ENCODE results near the gene UGGT1. TPM values are rescaled to one million over a fixed set of nuclear protein-coding genes. Genes with fewer than 3 reads are reported as not detected.

Gene UGGT1
- total RNA-seq, 1 experiment from 2014 or later = 55.9 TPM

DNA sequence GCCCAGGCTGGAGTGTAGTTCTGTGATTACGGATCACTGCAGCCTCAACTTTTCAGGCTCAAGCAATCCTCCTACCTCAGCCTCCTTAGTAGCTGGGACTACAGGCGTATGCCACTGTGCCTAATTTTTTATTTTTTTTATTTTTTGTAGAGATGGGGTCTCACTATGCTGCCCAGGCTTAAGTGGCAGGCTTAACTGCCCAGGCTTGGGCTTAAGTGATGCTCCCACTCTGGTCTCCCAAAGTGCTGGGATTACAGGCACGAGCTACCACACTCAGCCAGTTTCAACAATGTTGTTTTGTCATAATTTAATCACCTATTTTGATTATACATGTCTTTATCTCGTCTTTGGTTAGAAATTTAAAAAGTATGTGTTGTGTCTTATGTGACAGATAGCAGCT, 18.2 kb downstream of the UGGT1 start:
- Histone ChIP-seq H2AFZ (ENCODE audit: low read length) (no peak overlapping the region), H3K4ac (ENCODE audit: low read depth, low read length) (no peak overlapping the region), H2BK5ac (ENCODE audit: insufficient read length, low read length) (no peak overlapping the region), H3K56ac (ENCODE audit: insufficient read length, low read depth, low read length) (no peak overlapping the region), H4K8ac (replicated peaks; ENCODE audit: insufficient read length, low read depth, low read length) (no peak overlapping the region), H2BK15ac (ENCODE audit: low read depth, low read length) (no peak overlapping the region), H3K23me2 (ENCODE audit: insufficient read length, low read depth, low read length, poor library complexity, severe bottlenecking) (no peaks in the 10 kb centered on the region), H2BK120ac (ENCODE audit: low read depth, low read length, poor library complexity, severe bottlenecking) (no peak overlapping the region), H4K20me1 (ENCODE audit: control insufficient read depth, insufficient read depth, insufficient read length) (no peaks in the 10 kb centered on the region), H4K5ac (ENCODE audit: insufficient read length, low read depth, low read length) (no peak overlapping the region), H2AK5ac (ENCODE audit: insufficient read length, low read length) (no peak overlapping the region), H2BK20ac (ENCODE audit: low read depth, low read length, poor library complexity, severe bottlenecking) (no peak overlapping the region), H3K27ac (ENCODE audit: insufficient read length, low read depth, low read length) (no peak overlapping the region), H3T11ph (ENCODE audit: low read length) (no peak overlapping the region), H3K27me3 (ENCODE audit: insufficient read depth, low read length) (no peaks in the 10 kb centered on the region), H3K23ac (ENCODE audit: insufficient read length, low read depth, low read length) (no peak overlapping the region), H3K18ac (ENCODE audit: insufficient read length, low read depth, low read length) (no peak overlapping the region), H3K79me1 (ENCODE audit: insufficient read depth, low read depth, low read length, poor library complexity, severe bottlenecking) (peaks cover 3% of the 10 kb centered on the region), H3K4me1 (ENCODE audit: insufficient read depth, low read length) (no peaks in the 10 kb centered on the region), H3K9me3 (ENCODE audit: control insufficient read depth, low read depth, low read length) (no peaks in the 10 kb centered on the region), H2BK12ac (ENCODE audit: insufficient read length, low read depth, low read length) (no peak overlapping the region), H3K4me2 (ENCODE audit: insufficient read depth, insufficient read length, low read length) (no peak overlapping the region), H3K79me2 (ENCODE audit: insufficient read depth, low read length) (no peaks in the 10 kb centered on the region), H4K91ac (ENCODE audit: insufficient read length, low read depth, low read length) (no peak overlapping the region), H3K9ac (ENCODE audit: extremely low read depth, insufficient read length, low read length) (no peak overlapping the region), H3K14ac (ENCODE audit: insufficient read depth, low read length) (no peak overlapping the region)
- WGBS (ENCODE audit: extremely low coverage, insufficient read length, low lambda C conversion rate) = no CpG with 5 or more reads among the region's 4 CpGs
- Mint-ChIP-seq H3K9me3 (no peaks in the 10 kb centered on the region), H3K36me3 (ENCODE audit: insufficient read depth in 1 of 3, low read depth in 3 of 3) (peaks cover 7 to 39% (median 29%) of the 10 kb centered on the region in 3 experiments; a peak in 6 of 7 replicates), H3K27me3 (ENCODE audit: low read depth) (no peaks in the 10 kb centered on the region), H3K27ac (no peak overlapping the region), H3K4me1 (no peaks in the 10 kb centered on the region), H3K4me3 (no peak overlapping the region)
- DNase-seq = no peak
- TF ChIP-seq, protein P1, sequence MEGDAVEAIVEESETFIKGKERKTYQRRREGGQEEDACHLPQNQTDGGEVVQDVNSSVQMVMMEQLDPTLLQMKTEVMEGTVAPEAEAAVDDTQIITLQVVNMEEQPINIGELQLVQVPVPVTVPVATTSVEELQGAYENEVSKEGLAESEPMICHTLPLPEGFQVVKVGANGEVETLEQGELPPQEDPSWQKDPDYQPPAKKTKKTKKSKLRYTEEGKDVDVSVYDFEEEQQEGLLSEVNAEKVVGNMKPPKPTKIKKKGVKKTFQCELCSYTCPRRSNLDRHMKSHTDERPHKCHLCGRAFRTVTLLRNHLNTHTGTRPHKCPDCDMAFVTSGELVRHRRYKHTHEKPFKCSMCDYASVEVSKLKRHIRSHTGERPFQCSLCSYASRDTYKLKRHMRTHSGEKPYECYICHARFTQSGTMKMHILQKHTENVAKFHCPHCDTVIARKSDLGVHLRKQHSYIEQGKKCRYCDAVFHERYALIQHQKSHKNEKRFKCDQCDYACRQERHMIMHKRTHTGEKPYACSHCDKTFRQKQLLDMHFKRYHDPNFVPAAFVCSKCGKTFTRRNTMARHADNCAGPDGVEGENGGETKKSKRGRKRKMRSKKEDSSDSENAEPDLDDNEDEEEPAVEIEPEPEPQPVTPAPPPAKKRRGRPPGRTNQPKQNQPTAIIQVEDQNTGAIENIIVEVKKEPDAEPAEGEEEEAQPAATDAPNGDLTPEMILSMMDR (conservative IDR thresholded peaks at IDR 0.05) = no peak

All from H9 (cell line).